ENCODE data around the gene UBL7. TPM values are rescaled to one million over a fixed set of nuclear protein-coding genes. Genes with fewer than 3 reads are reported as not detected.

Gene UBL7
- total RNA-seq, 1 experiment from 2014 or later = 47.5 TPM

- H3K9ac ChIP-seq (ENCODE audit: extremely low read depth, insufficient read length, low read length) = no peak overlapping the region
- H2BK15ac ChIP-seq (ENCODE audit: low read depth, low read length) = no peak overlapping the region
- no peak overlapping the region for H3T11ph ChIP-seq (ENCODE audit: low read length)
- no peak overlapping the region for H3K4me2 ChIP-seq (ENCODE audit: insufficient read depth, insufficient read length, low read length)
- no peaks in the 10 kb centered on the region for H3K9me3 ChIP-seq (ENCODE audit: control insufficient read depth, low read depth, low read length)
- no peak overlapping the region for H2BK5ac ChIP-seq (ENCODE audit: insufficient read length, low read length)
- Mint-ChIP-seq H3K9me3 (no peaks in the 10 kb centered on the region), H3K4me1 (peaks cover 15 to 26% of the 10 kb centered on the region in 2 experiments), H3K4me3 (no peak overlapping the region), H3K27me3 (ENCODE audit: low read depth) (no peaks in the 10 kb centered on the region; the same call in none of the 2 replicates), H3K27ac (no peak overlapping the region), H3K36me3 (ENCODE audit: insufficient read depth in 1 of 3, low read depth in 3 of 3) (no peaks in the 10 kb centered on the region)
- H3K79me1 ChIP-seq (ENCODE audit: insufficient read depth, low read depth, low read length, poor library complexity, severe bottlenecking) = no peaks in the 10 kb centered on the region
- WGBS (ENCODE audit: extremely low coverage, insufficient read length, low lambda C conversion rate) = no CpG with 5 or more reads among the region's 10 CpGs
- H3K18ac ChIP-seq (ENCODE audit: insufficient read length, low read depth, low read length) = no peak overlapping the region
- no peak overlapping the region for H2AFZ ChIP-seq (ENCODE audit: low read length)
- H2AK5ac ChIP-seq (ENCODE audit: insufficient read length, low read length) = no peak overlapping the region
- H4K20me1 ChIP-seq (ENCODE audit: control insufficient read depth, insufficient read depth, insufficient read length) = no peaks in the 10 kb centered on the region
- no peak for DNase-seq
- H3K23me2 ChIP-seq (ENCODE audit: insufficient read length, low read depth, low read length, poor library complexity, severe bottlenecking) = no peaks in the 10 kb centered on the region
- no peaks in the 10 kb centered on the region for H3K27me3 ChIP-seq (ENCODE audit: insufficient read depth, low read length)
- H4K5ac ChIP-seq (ENCODE audit: insufficient read length, low read depth, low read length) = no peak overlapping the region
- no peak overlapping the region for H2BK120ac ChIP-seq (ENCODE audit: low read depth, low read length, poor library complexity, severe bottlenecking)
- TF ChIP-seq CTCF (conservative IDR thresholded peaks at IDR 0.05) = no peak
- no peak overlapping the region for H4K8ac ChIP-seq (replicated peaks; ENCODE audit: insufficient read length, low read depth, low read length)
- no peak overlapping the region for H3K56ac ChIP-seq (ENCODE audit: insufficient read length, low read depth, low read length)
- H3K4me1 ChIP-seq (ENCODE audit: insufficient read depth, low read length) = peaks cover 5% of the 10 kb centered on the region; the same call in 1 of the 2 replicates
- H2BK12ac ChIP-seq (ENCODE audit: insufficient read length, low read depth, low read length) = no peak overlapping the region
- no peak overlapping the region for H3K4ac ChIP-seq (ENCODE audit: low read depth, low read length)
- no peak overlapping the region for H2BK20ac ChIP-seq (ENCODE audit: low read depth, low read length, poor library complexity, severe bottlenecking)
- H3K27ac ChIP-seq (ENCODE audit: insufficient read length, low read depth, low read length) = no peak overlapping the region
- H3K79me2 ChIP-seq (ENCODE audit: insufficient read depth, low read length) = no peaks in the 10 kb centered on the region
- no peak overlapping the region for H4K91ac ChIP-seq (ENCODE audit: insufficient read length, low read depth, low read length)
- H3K23ac ChIP-seq (ENCODE audit: insufficient read length, low read depth, low read length) = no peak overlapping the region
- no peak overlapping the region for H3K14ac ChIP-seq (ENCODE audit: insufficient read depth, low read length)
Observed at GRCh38 chr15:74400313-74400860, 60.6 kb downstream of the UBL7 start.

Data from H9 (cell line).